ENCODE data around the gene TMEM135. TPM values are rescaled to one million over a fixed set of nuclear protein-coding genes. Genes with fewer than 3 reads are reported as not detected.

The TMEM135 gene
- total RNA-seq, 1 experiment from 2014 or later = 65.5 TPM

- DNase-seq (ENCODE audit: low read depth, low spot score) (no peak), ATAC-seq (peak; percentile 60)
- no peaks in the 10 kb centered on the region for H3K36me3 ChIP-seq (ENCODE audit: control insufficient read depth, insufficient read depth, low read length)
- H3K27me3 ChIP-seq (ENCODE audit: control insufficient read depth, insufficient read depth, low read length) = no peaks in the 10 kb centered on the region
- no TSS peak for BruUV-seq (replicated peaks)
- ChIA-PET POLR2A (no interaction called here), CTCF (interaction anchor here (0.6 kb wide), 1 partner anchor 1135 kb away, joined by 3 read pairs; no protein-coding TSS in a partner anchor)
- H3K9me3 ChIP-seq (ENCODE audit: control insufficient read depth, insufficient read depth, low read depth, low read length) = no peaks in the 10 kb centered on the region
- no peak overlapping the region for H3K27ac ChIP-seq (ENCODE audit: low read length)
- in situ Hi-C loops (cut with HindIII; ENCODE audit: low pct_unique_long_range_greater_than_20kb, low sequenced_read_pairs) (no loop called here), intact Hi-C loops (cut with micrococcal nuclease; ENCODE audit: unreplicated experiment) (no loop called here)
- H3K4me1 ChIP-seq (ENCODE audit: control insufficient read depth, insufficient read depth, low read length) = peaks cover 6% of the 10 kb centered on the region; the same call in 1 of the 2 replicates
- TF ChIP-seq TCF7L2 (IDR thresholded peaks at IDR 0.05; ENCODE audit: low read depth, low read length) = no peak
- no peak for TF ChIP-seq POLR2AphosphoS5 (IDR thresholded peaks at IDR 0.05; ENCODE audit: low read depth, low read length)
- no peak for TF ChIP-seq CTCF (IDR thresholded peaks at IDR 0.05)
- TF ChIP-seq SIN3A (IDR thresholded peaks at IDR 0.05; ENCODE audit: borderline replicate concordance, insufficient read depth, low read depth, low read length) = no peak
- TF ChIP-seq REST (IDR thresholded peaks at IDR 0.05; ENCODE audit: insufficient read depth in 1 of 2, low read depth in 2 of 2, low read length in 1 of 2) = no peak
- H3K4me3 ChIP-seq (ENCODE audit: low read depth in 2 of 2, low read length in 2 of 2) = no peak overlapping the region
These were observed 47.7 kb upstream of the TMEM135 start for GRCh38 chr11:86990031-86990430.

GRCh38 chr11:86990515-86990914, 47.2 kb upstream of the TMEM135 start:
- ChIA-PET CTCF (interaction anchor here (0.6 kb wide), 1 partner anchor 1136 kb away, joined by 3 read pairs; no protein-coding TSS in a partner anchor), POLR2A (no interaction called here)
- DNase-seq (ENCODE audit: low read depth, low spot score) (no peak), ATAC-seq (peak; percentile 64)
- Histone ChIP-seq H3K9me3 (ENCODE audit: control insufficient read depth, insufficient read depth, low read depth, low read length) (no peaks in the 10 kb centered on the region), H3K36me3 (ENCODE audit: control insufficient read depth, insufficient read depth, low read length) (no peaks in the 10 kb centered on the region), H3K27ac (ENCODE audit: low read length) (no peak overlapping the region), H3K4me3 (ENCODE audit: low read depth in 2 of 2, low read length in 2 of 2) (no peak overlapping the region), H3K4me1 (ENCODE audit: control insufficient read depth, insufficient read depth, low read length) (peaks cover 6% of the 10 kb centered on the region; the same call in 1 of the 2 replicates), H3K27me3 (ENCODE audit: control insufficient read depth, insufficient read depth, low read length) (no peaks in the 10 kb centered on the region)
- BruUV-seq (replicated peaks) = no TSS peak
- TF ChIP-seq TCF7L2 (IDR thresholded peaks at IDR 0.05; ENCODE audit: low read depth, low read length) (no peak), CTCF (IDR thresholded peaks at IDR 0.05) (no peak), POLR2AphosphoS5 (IDR thresholded peaks at IDR 0.05; ENCODE audit: low read depth, low read length) (no peak), REST (IDR thresholded peaks at IDR 0.05; ENCODE audit: insufficient read depth in 1 of 2, low read depth in 2 of 2, low read length in 1 of 2) (no peak), SIN3A (IDR thresholded peaks at IDR 0.05; ENCODE audit: borderline replicate concordance, insufficient read depth, low read depth, low read length) (no peak)
- in situ Hi-C loops (cut with HindIII; ENCODE audit: low pct_unique_long_range_greater_than_20kb, low sequenced_read_pairs) (no loop called here), intact Hi-C loops (cut with micrococcal nuclease; ENCODE audit: unreplicated experiment) (no loop called here)
